HG02973 (cell line): Measurements from ENCODE around the gene UBXN4.
"Not testable (repeated sequence)": the region's sequence is repeated elsewhere in the genome, so short reads cannot be mapped to it uniquely, and the experiment has no call there.

Experiments used
- ATAC-seq: cut with Tn5 transposase; IDR thresholded peaks from one replicate; pipeline ENCODE4 v1.9.1; 2021; ENCODE audit warnings: moderate library complexity; ENCODE audit not compliant: unreplicated experiment

Gene UBXN4

DNA sequence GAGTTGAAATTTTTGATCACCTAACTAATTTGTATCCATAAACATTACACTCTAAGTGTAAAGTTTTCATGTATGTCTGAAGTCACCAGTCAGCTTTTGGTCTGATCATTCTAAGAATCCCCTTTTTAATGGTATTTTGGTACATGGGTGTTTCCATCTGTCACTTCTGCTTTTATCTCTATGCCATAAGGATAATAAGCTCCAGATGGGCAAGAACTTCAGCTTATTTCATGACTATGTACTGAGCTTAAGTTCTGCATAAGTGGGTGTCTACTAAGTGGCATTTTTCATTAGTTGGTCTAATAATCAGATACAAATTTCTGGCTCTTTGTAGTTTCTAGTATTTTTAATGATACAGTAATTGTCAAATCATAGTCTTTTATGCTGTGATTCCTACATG, 20.4 kb downstream of the UBXN4 start:
- no peak for ATAC-seq

DNA sequence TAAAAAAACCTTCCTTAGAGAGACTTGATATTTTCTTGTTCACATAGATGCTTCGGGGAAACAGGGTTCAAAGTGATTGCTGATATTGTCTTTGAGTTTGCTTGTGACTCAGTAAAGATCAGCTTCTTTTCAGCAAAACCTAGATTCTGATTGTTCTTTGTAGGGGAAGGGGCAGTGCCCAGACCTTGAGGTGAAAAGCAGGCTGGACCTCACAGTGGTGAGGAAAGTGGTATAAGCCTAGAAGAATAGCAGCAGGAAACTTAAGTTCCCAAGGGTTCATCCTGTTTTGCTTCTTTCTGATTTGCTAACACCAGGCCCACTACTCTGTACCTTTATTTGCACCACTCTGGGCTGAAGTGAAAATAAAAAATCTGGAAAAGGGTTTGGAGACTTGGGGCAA, 20.9 kb downstream of the UBXN4 start:
- ATAC-seq: no peak

DNA sequence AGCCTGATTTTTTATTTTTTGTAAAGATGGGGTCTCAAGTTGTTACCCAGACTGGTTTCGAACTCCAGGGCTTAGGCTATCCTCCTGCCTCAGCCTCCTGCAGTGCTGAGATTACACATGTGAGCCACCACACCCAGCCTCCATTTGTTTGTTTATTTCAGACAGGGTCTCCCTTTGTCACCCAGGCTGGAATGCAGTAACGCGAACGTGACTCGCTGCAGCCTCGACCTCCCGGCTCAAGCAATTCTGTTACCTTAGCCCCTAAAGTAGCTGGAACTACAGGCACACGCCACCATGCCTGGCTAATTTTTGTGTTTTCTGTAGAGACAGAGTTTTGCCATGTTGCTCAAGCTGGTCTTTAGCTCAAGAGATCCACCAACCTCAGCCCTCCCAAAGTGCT, 27.2 kb downstream of the UBXN4 start:
- no peak for ATAC-seq

DNA sequence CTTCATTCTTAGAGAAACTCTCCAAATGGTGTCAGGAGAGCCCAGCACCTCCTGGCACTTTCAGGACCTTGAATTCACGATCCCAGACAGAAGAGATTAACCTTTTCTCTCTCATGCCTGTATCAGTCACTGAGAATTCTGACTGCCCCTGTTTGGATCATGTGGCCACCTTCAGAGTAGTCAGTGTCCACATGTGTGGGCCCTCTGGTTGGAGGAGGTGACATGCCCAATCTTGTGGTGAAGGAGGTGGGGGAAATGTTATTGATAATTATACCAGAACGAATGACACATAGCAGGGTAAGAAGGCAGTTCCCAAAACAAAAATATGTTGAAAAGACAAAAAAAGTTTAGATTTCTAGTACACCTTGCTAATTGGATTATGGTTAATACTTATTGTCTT, 31.7 kb downstream of the UBXN4 start:
- ATAC-seq: no peak

DNA sequence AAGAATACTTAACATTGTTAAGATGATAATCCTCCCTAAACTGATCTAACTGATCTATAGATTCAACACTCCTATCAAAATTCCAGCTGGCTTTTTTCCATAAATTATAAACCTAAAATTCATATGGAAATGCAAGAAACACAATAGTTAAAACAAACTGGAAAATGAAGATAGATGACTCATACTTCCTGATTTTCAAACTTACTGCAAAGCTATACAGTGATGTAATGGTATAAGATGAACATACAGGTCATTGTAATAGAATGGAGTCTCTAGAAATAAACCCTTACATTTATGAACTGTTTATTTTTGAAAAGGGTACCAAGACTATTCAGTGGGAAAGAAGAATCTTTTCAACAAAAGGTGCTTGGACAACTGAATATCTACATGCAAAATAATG, 32.3 kb downstream of the UBXN4 start:
- ATAC-seq: no peak

DNA sequence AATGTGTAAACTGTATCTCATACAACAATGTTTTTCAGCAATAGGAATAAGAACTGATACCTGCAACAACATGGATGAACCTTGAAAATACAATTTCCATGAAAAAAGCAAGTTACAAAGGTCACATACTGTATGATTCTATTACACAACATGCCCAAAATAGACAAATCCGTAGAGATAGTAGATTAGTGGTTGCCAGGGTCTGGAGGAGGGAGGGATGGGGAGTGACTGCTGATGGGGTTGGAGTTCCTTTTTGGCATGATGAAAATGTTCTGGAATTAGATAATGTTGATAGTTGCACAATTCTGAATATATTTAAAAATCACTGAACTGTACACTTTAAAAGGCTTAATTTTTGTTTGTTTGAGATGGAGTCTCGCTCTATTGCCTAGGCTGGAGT, 33.8 kb downstream of the UBXN4 start:
- ATAC-seq: no peak

DNA sequence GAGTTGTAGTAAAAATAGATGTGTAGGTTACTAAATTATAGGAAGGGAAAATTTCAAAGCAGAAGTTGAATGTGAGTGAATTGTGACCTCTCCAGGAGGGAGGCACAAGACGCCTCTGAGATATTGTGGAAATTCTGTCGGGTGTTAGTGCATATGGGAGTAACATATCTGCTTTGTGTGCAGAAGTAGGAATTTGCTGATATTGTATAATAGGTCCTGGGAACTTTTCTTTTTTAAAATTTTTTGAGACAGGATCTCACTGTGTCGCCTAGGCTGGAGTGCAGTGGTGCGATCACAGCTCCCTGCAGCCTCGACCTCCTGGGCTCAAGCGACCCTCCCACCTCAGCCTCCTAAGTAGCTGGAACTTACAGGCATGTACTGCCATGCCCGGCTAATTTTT, 34.7 kb downstream of the UBXN4 start:
- no peak for ATAC-seq

DNA sequence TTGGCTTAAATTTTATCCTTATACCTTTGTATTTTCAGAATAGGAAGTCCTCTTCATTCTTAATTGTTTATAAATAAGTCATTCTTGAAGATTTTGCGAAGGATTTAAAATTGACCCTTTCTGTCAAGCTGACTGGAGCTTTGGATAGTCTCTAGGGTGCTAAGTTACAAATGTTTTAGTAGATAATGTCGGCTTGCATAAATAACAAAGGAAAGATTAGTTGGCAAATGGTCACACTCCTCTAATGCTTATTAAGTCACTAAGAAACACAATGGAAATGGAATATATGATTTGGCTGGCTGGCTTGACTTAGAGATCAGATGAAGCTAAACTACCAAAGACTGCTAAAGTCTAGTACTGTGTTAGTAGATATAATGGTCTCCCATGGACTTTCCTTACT, 40.6 kb downstream of the UBXN4 start:
- no peak for ATAC-seq

DNA sequence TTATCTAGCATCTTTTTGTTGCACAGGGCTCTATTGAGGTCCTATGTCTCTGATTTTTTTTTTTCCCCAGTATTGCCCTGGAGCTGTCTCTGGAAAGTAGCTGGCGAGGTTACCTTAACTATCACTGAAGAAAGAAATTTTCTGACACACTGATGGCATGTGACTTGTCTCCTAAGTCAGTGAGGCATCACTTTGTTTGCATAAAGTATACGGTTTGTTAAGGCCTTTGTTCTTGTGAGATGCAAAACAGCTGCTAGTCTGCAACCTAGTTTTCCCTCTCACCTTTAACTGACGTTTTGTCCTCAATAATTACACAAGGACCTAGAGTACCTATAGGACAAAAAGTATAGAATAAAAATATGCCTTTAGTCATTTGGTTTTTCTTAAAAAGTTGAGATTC, 41.8 kb downstream of the UBXN4 start:
- ATAC-seq: no peak

DNA sequence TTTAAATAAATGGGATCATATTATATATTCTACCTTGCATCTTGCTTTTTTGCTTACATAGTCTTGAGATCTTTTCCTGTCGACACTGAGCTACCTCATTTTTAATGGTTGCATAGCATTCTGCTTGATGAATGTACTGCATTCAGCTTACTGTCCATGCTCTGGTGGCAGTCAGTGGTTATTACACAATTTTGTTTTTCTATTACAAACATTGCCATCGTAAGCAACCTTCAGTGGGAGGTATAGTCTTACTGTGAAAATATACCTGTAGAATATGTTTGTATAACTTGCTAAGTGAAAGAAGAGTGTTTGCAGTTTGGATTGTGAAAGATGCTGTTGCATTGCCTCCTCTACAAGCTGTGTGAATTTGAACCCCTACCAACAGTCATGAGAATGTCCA, 43.4 kb downstream of the UBXN4 start:
- no peak for ATAC-seq

DNA sequence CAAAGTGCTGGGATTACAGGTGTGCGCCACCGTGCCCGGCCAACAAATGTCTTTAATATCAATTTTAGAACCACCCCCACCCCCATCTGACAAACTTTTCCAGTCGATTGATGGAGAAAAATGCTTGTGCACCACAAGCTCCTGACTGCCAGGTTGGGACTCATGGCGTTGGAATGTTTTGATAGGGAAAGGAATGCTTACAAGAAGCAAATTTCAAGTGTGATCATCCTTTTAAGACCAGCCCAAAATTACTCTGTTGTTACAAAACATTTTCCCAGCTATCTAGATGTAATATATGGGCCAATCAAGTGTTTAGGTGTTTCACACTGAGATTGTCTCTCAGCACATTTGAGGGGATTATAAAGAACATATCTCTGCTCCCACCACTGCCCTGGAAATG, 45.2 kb downstream of the UBXN4 start:
- no peak for ATAC-seq

DNA sequence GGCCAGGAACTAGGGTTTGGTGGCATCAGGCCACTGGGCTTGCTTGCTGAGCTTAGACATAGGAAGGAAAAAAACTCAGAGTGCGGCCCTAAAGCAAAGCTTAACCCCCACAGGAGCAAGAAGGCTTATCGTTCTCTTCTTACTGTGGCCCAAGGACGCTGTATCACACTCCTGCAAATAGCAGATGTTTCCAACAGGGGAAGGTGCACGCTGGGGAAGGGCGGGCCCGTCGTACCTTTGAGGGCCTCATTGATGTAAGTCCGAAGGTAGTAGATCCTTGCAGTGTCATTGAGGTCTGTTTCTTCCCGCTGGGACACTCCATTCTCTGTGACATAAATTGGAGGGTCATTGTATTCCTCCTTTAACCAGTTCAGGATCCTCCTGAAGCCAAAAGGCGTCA, 48.8 kb downstream of the UBXN4 start:
- no peak for ATAC-seq

DNA sequence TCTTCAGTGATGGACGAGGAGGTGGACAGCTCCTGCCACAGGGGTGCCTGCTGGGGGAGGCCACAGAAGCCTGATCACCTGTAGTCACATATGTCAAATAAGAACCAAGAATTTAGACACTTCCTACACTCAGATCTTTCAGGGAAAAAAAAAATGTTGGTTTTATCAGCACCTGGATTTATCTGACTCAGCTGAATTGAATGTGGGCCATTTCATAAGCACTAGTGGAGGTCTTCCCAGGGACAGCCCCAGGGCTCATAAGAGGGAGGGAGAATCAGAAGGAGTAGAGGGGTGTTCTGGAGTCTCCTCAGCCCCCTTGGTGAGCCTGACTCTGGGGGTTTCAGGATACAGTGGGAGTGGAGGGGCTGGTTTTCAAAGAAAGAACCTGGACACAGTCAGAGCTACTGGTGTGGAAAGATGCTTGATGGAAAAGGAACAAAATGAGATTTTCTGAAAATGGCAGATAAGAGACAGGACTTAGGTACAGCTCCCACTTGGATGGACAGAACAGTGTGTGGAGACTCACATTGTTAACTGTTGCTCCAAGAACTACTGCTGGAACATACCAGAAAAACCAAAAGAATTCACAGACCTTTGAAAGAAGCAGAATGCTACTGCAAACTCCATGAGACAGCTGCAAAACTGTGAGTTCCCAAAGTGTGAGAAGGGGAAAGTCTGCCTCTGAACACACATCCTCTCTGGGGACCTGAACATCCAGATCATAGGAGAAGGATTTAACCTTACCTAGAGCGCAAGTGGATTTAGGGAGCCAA, 49.9 kb downstream of the UBXN4 start:
- ATAC-seq: no peak

DNA sequence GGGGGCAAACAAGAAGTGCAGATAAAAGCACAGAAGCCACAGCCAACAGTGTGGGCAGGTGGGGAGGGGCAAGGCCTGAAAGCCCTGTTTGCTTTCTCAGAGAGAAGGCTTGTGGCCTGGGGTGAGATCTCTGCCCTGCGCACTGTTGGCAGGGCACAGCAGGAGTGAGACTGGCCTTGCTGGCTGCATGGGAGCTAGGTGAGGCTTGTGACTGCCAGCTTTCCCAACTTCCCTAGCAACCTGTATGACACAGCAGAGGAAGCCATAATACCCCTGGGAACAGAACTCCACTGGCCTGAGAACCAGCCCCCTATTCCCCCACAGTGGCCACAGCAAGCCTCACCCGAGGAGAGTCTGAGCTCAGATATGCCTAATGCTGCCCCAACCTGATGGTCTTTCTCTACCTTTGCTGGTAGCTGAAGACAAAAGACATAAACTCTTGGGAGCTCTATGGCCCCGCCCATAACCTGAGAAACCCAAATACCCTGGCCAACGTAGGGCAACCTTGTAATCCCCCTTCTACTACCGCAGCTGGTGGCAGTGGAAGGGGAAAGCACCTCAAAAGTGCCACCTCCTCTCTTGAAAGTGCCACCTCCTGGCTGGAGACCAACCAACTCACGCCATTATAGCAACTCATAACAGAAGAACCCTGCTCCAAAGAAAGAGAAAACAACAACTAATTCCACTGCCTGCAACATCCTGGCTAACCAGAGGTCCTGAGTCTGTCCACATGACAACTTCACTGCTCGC, 50.9 kb downstream of the UBXN4 start:
- no peak for ATAC-seq

DNA sequence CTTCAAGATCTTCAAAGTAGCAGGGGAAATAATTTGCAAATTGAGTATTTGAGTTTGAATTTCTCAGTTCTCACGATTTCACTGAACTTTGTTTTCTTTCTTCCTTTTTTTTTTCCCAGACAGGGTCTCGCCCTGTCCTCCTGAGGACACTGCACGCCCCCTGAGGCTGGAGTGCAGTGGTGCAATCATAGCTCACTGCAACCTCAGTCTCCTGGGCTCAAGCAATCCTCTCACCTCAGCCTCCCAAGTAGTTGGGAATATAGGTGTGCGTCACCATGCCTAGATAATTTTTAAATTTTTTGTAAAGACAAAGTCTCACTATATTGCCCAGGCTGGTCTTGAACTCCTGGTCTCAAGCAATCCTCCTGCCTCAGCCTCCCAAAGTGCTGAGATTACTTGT, 54.0 kb downstream of the UBXN4 start:
- ATAC-seq: not testable (repeated sequence)

DNA sequence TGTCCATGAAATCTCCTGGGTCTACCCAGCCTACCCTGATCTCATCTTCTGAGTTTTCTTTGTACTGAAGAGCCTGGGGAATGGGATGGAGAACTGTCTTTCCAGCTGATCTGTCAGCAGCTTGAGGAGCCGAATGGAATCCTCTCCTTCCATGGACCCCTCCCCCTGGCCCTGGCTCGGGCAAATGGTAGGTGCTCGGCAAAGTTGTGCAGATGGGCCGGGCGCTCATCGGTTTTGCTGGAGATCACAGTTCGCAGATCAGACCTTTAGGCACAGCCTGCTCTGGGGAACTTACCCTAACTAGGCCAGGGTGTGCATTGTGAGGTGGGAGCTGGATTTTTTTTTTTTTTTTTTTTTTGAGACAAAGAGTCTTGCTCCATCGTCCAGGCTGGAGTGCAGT, 55.0 kb downstream of the UBXN4 start:
- no peak for ATAC-seq

DNA sequence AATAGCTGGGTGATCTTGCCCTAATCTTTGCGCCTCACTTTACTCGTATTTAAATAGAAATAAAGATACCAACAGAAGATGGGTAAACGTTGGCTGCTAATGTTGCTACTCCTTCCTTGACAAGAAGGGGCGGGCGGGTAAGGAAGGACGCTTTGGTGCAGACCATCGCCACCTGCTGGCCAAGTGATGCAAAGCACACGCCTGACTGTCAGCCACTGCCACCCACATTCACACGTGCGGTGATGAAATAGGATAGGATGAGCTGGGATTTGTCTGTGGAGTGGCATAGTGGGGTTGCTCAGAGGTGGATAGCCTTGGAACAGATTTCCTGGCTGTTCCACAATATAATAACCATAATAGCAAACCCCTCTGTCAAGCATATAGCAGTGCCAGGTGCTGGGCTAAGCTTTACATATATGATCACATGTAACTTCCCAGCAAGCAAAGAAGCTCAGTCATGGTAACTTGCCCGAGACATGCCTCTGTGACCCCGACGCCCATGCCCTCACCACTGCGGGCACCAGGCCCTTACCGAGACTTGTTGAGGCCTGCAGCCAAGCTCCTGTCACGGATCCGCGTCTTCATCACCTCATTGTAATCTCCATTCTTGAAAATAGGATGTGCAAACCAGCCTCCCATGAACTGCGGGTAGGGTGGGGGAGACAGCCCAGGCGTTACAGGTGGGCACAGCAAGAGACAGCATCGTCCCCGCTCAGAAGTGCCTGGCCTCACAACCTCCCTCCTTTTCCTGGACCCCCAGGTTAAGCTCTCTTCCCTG, 56.0 kb downstream of the UBXN4 start:
- ATAC-seq: peak; percentile 61

DNA sequence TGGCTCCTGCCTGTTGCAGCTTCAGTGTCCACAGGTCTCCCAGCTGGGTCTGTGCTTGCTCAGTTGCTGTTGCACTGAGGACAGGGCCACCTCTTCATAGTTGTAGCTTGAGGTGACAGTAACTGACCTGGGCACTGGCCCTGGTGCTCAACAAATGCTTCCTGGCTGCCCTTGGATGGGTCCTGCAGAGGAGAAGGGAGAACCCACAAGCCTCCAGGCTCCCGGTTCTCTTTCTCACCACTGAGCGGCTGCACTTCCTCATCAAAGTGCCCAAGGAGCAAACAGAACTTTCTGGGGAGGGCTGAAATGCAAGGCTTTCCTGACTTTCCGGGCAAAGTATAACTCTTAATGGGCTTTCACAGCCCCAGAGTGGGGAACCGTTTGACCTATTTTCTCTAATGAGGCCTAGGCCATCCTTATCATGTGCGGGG, 56.6 kb downstream of the UBXN4 start:
- no peak for ATAC-seq

DNA sequence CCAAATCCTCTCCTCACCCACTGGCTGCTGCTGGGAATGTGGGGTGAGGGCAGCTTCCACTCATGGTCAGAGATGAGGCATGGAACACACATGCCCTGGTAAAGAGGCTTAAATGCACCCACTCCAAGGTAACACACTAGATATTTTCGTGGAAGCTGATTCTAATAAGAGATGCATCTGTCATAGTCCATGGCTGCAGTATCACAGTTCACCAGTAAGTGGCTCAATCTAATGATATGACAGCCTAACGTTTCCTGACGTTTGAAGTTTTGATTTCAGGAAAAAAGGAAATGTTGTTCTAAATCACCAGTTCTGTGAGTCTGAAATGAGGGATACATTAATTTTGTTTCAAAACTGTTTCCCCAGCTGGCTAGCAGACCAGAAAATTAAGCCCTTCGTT, 57.1 kb downstream of the UBXN4 start:
- ATAC-seq: no peak

DNA sequence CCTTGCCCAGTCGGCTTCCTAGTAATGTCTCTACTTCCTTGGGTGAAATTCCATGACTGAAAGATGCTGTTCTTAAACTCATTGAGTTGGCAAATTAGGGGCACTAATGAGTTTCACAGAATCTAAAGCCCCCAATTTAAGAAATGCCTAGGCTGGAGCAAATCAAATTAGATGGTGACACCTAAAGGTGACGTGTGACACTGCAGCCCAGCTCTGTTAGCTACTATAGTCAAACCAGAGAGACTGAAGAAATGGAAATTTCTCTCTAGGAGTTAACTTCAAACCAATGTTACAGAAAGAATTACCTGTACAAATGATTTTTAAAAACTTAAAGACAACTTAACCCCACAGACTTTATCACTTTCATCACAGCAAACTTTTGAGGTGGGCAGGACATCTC, 58.1 kb downstream of the UBXN4 start:
- ATAC-seq: no peak

DNA sequence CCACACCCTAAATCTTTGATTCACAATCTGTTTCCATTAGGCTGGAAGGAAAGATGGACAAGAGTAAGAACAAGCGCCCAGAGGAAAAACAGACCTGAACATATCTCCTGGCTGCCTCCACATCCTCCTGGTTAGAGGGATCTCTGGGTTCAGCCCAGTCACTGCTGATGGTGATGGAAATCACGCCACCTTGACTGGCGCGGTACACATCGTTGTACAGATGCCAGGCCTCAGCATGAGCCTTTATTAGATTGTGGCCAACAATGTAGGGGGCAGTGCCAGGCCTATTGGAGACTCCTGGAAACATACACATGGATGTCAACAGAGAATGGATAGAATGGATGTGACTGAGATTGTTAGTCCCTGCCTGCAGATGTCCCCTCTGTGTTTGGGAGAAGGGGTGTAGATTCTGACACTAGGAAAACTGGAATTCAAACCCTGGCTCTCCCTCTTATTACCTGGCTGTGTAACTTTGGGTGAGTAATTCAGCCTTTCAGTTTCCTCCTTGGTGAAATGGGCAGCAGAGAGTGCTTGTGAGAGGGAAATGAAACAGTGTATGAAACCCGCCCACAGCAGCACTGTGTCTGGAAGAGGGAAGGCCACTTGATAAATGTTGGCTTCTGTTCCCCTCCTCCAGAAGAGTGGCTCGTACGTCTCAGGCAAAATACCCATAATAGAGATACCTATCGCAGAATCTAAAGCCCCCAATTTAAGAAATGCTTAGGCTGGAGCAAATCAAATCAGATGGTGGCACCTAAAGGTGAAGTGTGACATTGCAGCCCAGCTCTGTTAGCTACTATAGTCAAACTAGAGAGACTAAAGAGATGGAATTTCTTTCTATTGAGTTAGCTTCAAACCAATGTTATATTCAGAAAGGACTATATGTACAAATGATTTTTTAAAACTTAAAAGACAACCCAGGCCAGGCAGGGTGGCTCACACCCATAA, 59.1 kb downstream of the UBXN4 start:
- ATAC-seq: no peak
